Astrocyte (in vitro differentiated cells and primary cell): ENCODE data around the gene HSPA4. TPM values are rescaled to one million over a fixed set of nuclear protein-coding genes. Genes with fewer than 3 reads are reported as not detected.

Source experiments
- DNase-seq: peaks from one replicate; pipeline ENCODE4 v3.0.0-alpha.2; 2010; ENCODE audit warnings: low read depth
- FAIRE-seq: peaks from 2 replicates; lab custom pipeline; 2011; peaks lifted over from hg19 to GRCh38; lab: Jason Lieb, UNC
- H2AFZ ChIP-seq: 2 replicates; pipeline ENCODE4 v1.6.0; 2012; ENCODE audit warnings: low read depth, low read length, inconsistent platforms
- H3K27ac ChIP-seq: 2 replicates; pipeline ENCODE4 v1.5.1; 2011; ENCODE audit warnings: low read depth, low read length, inconsistent platforms
- H3K27me3 ChIP-seq: 2 replicates; pipeline ENCODE4 v1.6.0; 2011; ENCODE audit warnings: low read length, inconsistent platforms; ENCODE audit not compliant: insufficient read depth
- H3K36me3 ChIP-seq: 2 replicates; pipeline ENCODE4 v1.5.1; 2011; ENCODE audit warnings: low read length, inconsistent platforms; ENCODE audit not compliant: insufficient read depth
- H3K4me1 ChIP-seq: 2 replicates; pipeline ENCODE4 v1.5.1; 2011; ENCODE audit warnings: low read length, inconsistent platforms; ENCODE audit not compliant: insufficient read depth
- H3K4me2 ChIP-seq: 2 replicates; pipeline ENCODE4 v1.6.0; 2012; ENCODE audit warnings: low read length, inconsistent platforms
- H3K4me3 ChIP-seq: 2 replicates; pipeline ENCODE4 v1.5.1; 2011; ENCODE audit warnings: low read depth, mild to moderate bottlenecking, low read length, inconsistent platforms; ENCODE audit not compliant: insufficient read depth
- H3K79me2 ChIP-seq: 2 replicates; pipeline ENCODE4 v1.6.0; 2012; ENCODE audit warnings: mild to moderate bottlenecking, low read length, inconsistent platforms; ENCODE audit not compliant: insufficient read depth
- H3K9ac ChIP-seq: 2 replicates; pipeline ENCODE4 v1.6.0; 2012; ENCODE audit warnings: mild to moderate bottlenecking, low read length, inconsistent platforms
- H3K9me3 ChIP-seq: 2 replicates; pipeline ENCODE4 v1.5.1; 2012; ENCODE audit warnings: low read depth, mild to moderate bottlenecking, low read length, inconsistent platforms; ENCODE audit not compliant: insufficient read depth
- H4K20me1 ChIP-seq: 2 replicates; pipeline ENCODE4 v1.6.0; 2012; ENCODE audit warnings: low read length, inconsistent platforms; ENCODE audit not compliant: insufficient read depth
- H3K27ac Mint-ChIP-seq: one replicate; pipeline ENCODE4 v1.8.0; 2021; ENCODE audit warnings: mild to moderate bottlenecking, mixed read lengths; ENCODE audit not compliant: unreplicated experiment
- H3K27me3 Mint-ChIP-seq: one replicate; pipeline ENCODE4 v1.8.0; 2021; ENCODE audit warnings: low read depth, mixed read lengths; ENCODE audit not compliant: unreplicated experiment
- H3K36me3 Mint-ChIP-seq: one replicate; pipeline ENCODE4 v1.8.0; 2021; ENCODE audit warnings: low read depth, mixed read lengths; ENCODE audit not compliant: unreplicated experiment
- H3K4me1 Mint-ChIP-seq: one replicate; pipeline ENCODE4 v1.8.0; 2021; ENCODE audit warnings: low read depth, mixed read lengths; ENCODE audit not compliant: unreplicated experiment
- H3K4me3 Mint-ChIP-seq: one replicate; pipeline ENCODE4 v1.8.0; 2021; ENCODE audit warnings: mild to moderate bottlenecking, moderate library complexity, mixed read lengths; ENCODE audit not compliant: unreplicated experiment
- H3K9me3 Mint-ChIP-seq: one replicate; pipeline ENCODE4 v1.8.0; 2021; ENCODE audit warnings: mild to moderate bottlenecking, mixed read lengths; ENCODE audit not compliant: unreplicated experiment
- EZH2 ChIP-seq: IDR thresholded peaks from 2 replicates; pipeline ENCODE4 v1.6.1; 2012; ENCODE audit warnings: mild to moderate bottlenecking, low read length, inconsistent platforms; ENCODE audit not compliant: insufficient read depth
- total RNA-seq: library from RNA; stranded (reverse); gene quantifications from 2 replicates; pipeline ENCODE4 v1.2.1, GENCODE V29; 2021
- TF ChIP-seq, protein P1 (sequence below): IDR thresholded peaks from 2 replicates; pipeline ENCODE4 v1.5.1; 2011; ENCODE audit warnings: low read depth, mild to moderate bottlenecking, inconsistent platforms, low read length, moderate library complexity; ENCODE audit not compliant: insufficient read depth

The HSPA4 gene
- total RNA-seq, 1 donor from 2014 or later: 210 TPM

- H3K27ac ChIP-seq: no peak overlapping the region
- DNase-seq (no peak), FAIRE-seq (no peak)
- H3K27me3 ChIP-seq: no peaks in the 10 kb centered on the region
- Mint-ChIP-seq H3K4me3 (no peak overlapping the region), H3K4me1 (no peaks in the 10 kb centered on the region), H3K9me3 (no peaks in the 10 kb centered on the region), H3K27me3 (peaks cover 10% of the 10 kb centered on the region), H3K27ac (no peak overlapping the region), H3K36me3 (no peaks in the 10 kb centered on the region)
- H4K20me1 ChIP-seq: no peaks in the 10 kb centered on the region
- no peaks in the 10 kb centered on the region for H3K4me1 ChIP-seq
- no peaks in the 10 kb centered on the region for H3K79me2 ChIP-seq
- no peak for TF ChIP-seq EZH2
- TF ChIP-seq, protein P1, sequence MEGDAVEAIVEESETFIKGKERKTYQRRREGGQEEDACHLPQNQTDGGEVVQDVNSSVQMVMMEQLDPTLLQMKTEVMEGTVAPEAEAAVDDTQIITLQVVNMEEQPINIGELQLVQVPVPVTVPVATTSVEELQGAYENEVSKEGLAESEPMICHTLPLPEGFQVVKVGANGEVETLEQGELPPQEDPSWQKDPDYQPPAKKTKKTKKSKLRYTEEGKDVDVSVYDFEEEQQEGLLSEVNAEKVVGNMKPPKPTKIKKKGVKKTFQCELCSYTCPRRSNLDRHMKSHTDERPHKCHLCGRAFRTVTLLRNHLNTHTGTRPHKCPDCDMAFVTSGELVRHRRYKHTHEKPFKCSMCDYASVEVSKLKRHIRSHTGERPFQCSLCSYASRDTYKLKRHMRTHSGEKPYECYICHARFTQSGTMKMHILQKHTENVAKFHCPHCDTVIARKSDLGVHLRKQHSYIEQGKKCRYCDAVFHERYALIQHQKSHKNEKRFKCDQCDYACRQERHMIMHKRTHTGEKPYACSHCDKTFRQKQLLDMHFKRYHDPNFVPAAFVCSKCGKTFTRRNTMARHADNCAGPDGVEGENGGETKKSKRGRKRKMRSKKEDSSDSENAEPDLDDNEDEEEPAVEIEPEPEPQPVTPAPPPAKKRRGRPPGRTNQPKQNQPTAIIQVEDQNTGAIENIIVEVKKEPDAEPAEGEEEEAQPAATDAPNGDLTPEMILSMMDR: no peak
- no peak overlapping the region for H3K9ac ChIP-seq
- no peak overlapping the region for H2AFZ ChIP-seq
- H3K4me3 ChIP-seq: no peak overlapping the region
- H3K36me3 ChIP-seq: no peaks in the 10 kb centered on the region
- no peaks in the 10 kb centered on the region for H3K9me3 ChIP-seq
- H3K4me2 ChIP-seq: no peak overlapping the region
Observed at GRCh38 chr5:133155326-133155969, 103.6 kb downstream of the HSPA4 start.

Other genes with a start within 250 kb of the HSPA4 start
- 0.10 and 0.20 TPM in 2 replicates for gene SOWAHA, start 238.7 kb upstream of the HSPA4 start, total RNA-seq
- 5.0 TPM in 2 replicates for gene SHROOM1, start 221.4 kb upstream of the HSPA4 start, total RNA-seq
- gene GDF9, start 185.5 kb upstream of the HSPA4 start, total RNA-seq: 0.34 and 0.46 TPM in 2 replicates
- gene UQCRQ, start 185.4 kb upstream of the HSPA4 start, total RNA-seq: 382 and 409 TPM in 2 replicates
- gene LEAP2, start 178.3 kb upstream of the HSPA4 start, total RNA-seq: 0.27 and 0.31 TPM in 2 replicates
- gene AFF4, start 88.4 kb upstream of the HSPA4 start, total RNA-seq: 154 and 163 TPM in 2 replicates
- gene ZCCHC10, start 25.5 kb upstream of the HSPA4 start, total RNA-seq: 27.9 and 29.1 TPM in 2 replicates